ENCODE measurements around the gene ZNF672. TPM values are rescaled to one million over a fixed set of nuclear protein-coding genes. Genes with fewer than 3 reads are reported as not detected.
"Not testable (repeated sequence)": the region's sequence is repeated elsewhere in the genome, so short reads cannot be mapped to it uniquely, and the experiment has no call there.

ZNF672 gene
- total RNA-seq (23.7 TPM), polyA plus RNA-seq (16.8 TPM)
- long read RNA-seq, donor 1, partial matches to known transcripts = 0 of 2 reads
- long read RNA-seq, donor 1, other reads (novel, unspliced or antisense) = 0 of 2 reads
- long read RNA-seq, donor 2, transcript ZNF672-201 (4 exons, 2,989 nt) = major isoform, 18 of 27 reads
- long read RNA-seq, donor 2, partial matches to known transcripts = 8 of 27 reads
- long read RNA-seq, donor 2, other reads (novel, unspliced or antisense) = 0 of 27 reads
- long read RNA-seq, donor 3, transcript ZNF672-201 (4 exons, 2,989 nt) = major isoform, 15 of 16 reads
- long read RNA-seq, donor 3, partial matches to known transcripts = 0 of 16 reads
- long read RNA-seq, donor 3, other reads (novel, unspliced or antisense) = 0 of 16 reads
- long read RNA-seq, donor 4, transcript ZNF672-201 (4 exons, 2,989 nt) = major isoform, 7 of 7 reads
- long read RNA-seq, donor 4, partial matches to known transcripts = 0 of 7 reads
- long read RNA-seq, donor 4, other reads (novel, unspliced or antisense) = 0 of 7 reads
- long read RNA-seq, donor 5, transcript ZNF672-201 (4 exons, 2,989 nt) = major isoform, 18 of 18 reads
- long read RNA-seq, donor 5, partial matches to known transcripts = 0 of 18 reads
- long read RNA-seq, donor 5, other reads (novel, unspliced or antisense) = 0 of 18 reads
- long read RNA-seq, donor 6, transcript ZNF672-201 (4 exons, 2,989 nt) = major isoform, 7 of 7 reads
- long read RNA-seq, donor 6, partial matches to known transcripts = 0 of 7 reads
- long read RNA-seq, donor 6, other reads (novel, unspliced or antisense) = 0 of 7 reads
- long read RNA-seq, donor 7, partial matches to known transcripts = 0 of 2 reads
- long read RNA-seq, donor 7, other reads (novel, unspliced or antisense) = 0 of 2 reads
- long read RNA-seq, donor 8, transcript ZNF672-201 (4 exons, 2,989 nt) = major isoform, 6 of 6 reads
- long read RNA-seq, donor 8, partial matches to known transcripts = 0 of 6 reads
- long read RNA-seq, donor 8, other reads (novel, unspliced or antisense) = 0 of 6 reads
- long read RNA-seq, donor 9, partial matches to known transcripts = 0 of 4 reads
- long read RNA-seq, donor 9, other reads (novel, unspliced or antisense) = 0 of 4 reads
- long read RNA-seq, donor 10, transcript ZNF672-201 (4 exons, 2,989 nt) = major isoform, 12 of 14 reads
- long read RNA-seq, donor 10, partial matches to known transcripts = 0 of 14 reads
- long read RNA-seq, donor 10, other reads (novel, unspliced or antisense) = 0 of 14 reads

GRCh38 chr1:248837781-248838356 lies at the start of gene ZNF672:
ZNF672 (plus strand) TSS chr1:248838224; CDS start chr1:248847275, 9,051 bp downstream.
- WGBS = under 1% methylated on average over 48 of the region's 48 CpGs
- DNase-seq (ENCODE audit: low read depth in 6 of 9, low spot score in 9 of 9) = peak in 8 of 9 donors; percentile 82 to 97 (median 92)
- peak within 1 kb of the TSS; percentile 93 to 99 for H3K27ac ChIP-seq (ENCODE audit: low read depth in 1 of 2, low read length in 1 of 2)

DNA sequence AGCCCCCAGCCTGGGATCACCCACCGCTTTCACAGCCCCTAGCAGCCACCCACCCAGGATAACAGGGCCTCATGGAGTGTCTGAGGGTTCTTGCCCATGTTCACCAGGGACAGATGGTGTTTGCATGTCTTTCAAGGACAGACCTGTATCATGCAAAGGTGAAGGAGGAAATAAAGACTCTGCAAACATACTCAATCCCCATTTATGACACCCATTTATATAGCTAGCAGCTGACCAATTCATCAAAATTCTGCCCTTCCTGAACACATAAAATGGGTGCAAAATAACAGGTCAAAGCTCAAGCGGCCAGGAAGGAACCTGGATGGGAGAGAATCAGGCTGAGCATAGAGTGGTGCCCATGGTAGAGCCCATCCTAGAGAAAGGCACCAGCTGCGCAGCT lies 49.7 kb upstream of the ZNF672 start:
- WGBS = 95% methylated on average over 3 of the region's 3 CpGs
- Histone ChIP-seq H3K9me3 (ENCODE audit: control insufficient read depth in 2 of 2, insufficient read depth in 1 of 2, low read length in 1 of 2) (no peaks in the 10 kb centered on the region), H3K27me3 (ENCODE audit: control insufficient read depth in 2 of 2, insufficient read depth in 1 of 2, low read length in 1 of 2) (no peaks in the 10 kb centered on the region), H3K4me1 (ENCODE audit: control insufficient read depth in 2 of 2, insufficient read depth in 2 of 2, low read length in 2 of 2) (no peaks in the 10 kb centered on the region), H3K4me3 (ENCODE audit: low read length in 2 of 2) (no peak overlapping the region), H3K27ac (ENCODE audit: low read depth in 1 of 2, low read length in 1 of 2) (no peak overlapping the region), H3K36me3 (ENCODE audit: control insufficient read depth in 2 of 2, insufficient read depth in 2 of 2, low read length in 1 of 2) (no peaks in the 10 kb centered on the region)
- no peak for DNase-seq (ENCODE audit: low read depth in 6 of 9, low spot score in 9 of 9)

More at GRCh38 chr1:248837781-248838356, at the start of gene ZNF672:
- peaks cover 4 to 9% of the 10 kb centered on the region in 2 donors for H3K36me3 ChIP-seq (ENCODE audit: control insufficient read depth in 2 of 2, insufficient read depth in 2 of 2, low read length in 1 of 2)
- H3K4me1 ChIP-seq (ENCODE audit: control insufficient read depth in 2 of 2, insufficient read depth in 2 of 2, low read length in 2 of 2) = peaks cover 7 to 28% of the 10 kb centered on the region in 2 donors
- no peaks in the 10 kb centered on the region for H3K27me3 ChIP-seq (ENCODE audit: control insufficient read depth in 2 of 2, insufficient read depth in 1 of 2, low read length in 1 of 2)
- H3K4me3 ChIP-seq (ENCODE audit: low read length in 2 of 2) = peak within 1 kb of the TSS; percentile 80 to 95
- no peaks in the 10 kb centered on the region for H3K9me3 ChIP-seq (ENCODE audit: control insufficient read depth in 2 of 2, insufficient read depth in 1 of 2, low read length in 1 of 2)

- H3K36me3 ChIP-seq (ENCODE audit: control insufficient read depth in 2 of 2, insufficient read depth in 2 of 2, low read length in 1 of 2); DNase-seq (ENCODE audit: low read depth in 6 of 9, low spot score in 9 of 9); H3K27me3 ChIP-seq (ENCODE audit: control insufficient read depth in 2 of 2, insufficient read depth in 1 of 2, low read length in 1 of 2); H3K27ac ChIP-seq (ENCODE audit: low read depth in 1 of 2, low read length in 1 of 2); H3K9me3 ChIP-seq (ENCODE audit: control insufficient read depth in 2 of 2, insufficient read depth in 1 of 2, low read length in 1 of 2); H3K4me1 ChIP-seq (ENCODE audit: control insufficient read depth in 2 of 2, insufficient read depth in 2 of 2, low read length in 2 of 2); H3K4me3 ChIP-seq (ENCODE audit: low read length in 2 of 2): not testable (repeated sequence)
- WGBS = 95% methylated on average over 2 of the region's 2 CpGs
These were observed 48.7 kb upstream of the ZNF672 start for GRCh38 chr1:248789337-248789736.

GRCh38 chr1:248790456-248790855 lies 47.6 kb upstream of the ZNF672 start:
- H3K27me3 ChIP-seq (ENCODE audit: control insufficient read depth in 2 of 2, insufficient read depth in 1 of 2, low read length in 1 of 2) = no peaks in the 10 kb centered on the region
- no peak for DNase-seq (ENCODE audit: low read depth in 6 of 9, low spot score in 9 of 9)
- 94% methylated on average over 5 of the region's 5 CpGs for WGBS
- H3K36me3 ChIP-seq (ENCODE audit: control insufficient read depth in 2 of 2, insufficient read depth in 2 of 2, low read length in 1 of 2) = no peaks in the 10 kb centered on the region
- H3K27ac ChIP-seq (ENCODE audit: low read depth in 1 of 2, low read length in 1 of 2) = no peak overlapping the region
- H3K9me3 ChIP-seq (ENCODE audit: control insufficient read depth in 2 of 2, insufficient read depth in 1 of 2, low read length in 1 of 2) = no peaks in the 10 kb centered on the region
- no peak overlapping the region for H3K4me3 ChIP-seq (ENCODE audit: low read length in 2 of 2)
- no peaks in the 10 kb centered on the region for H3K4me1 ChIP-seq (ENCODE audit: control insufficient read depth in 2 of 2, insufficient read depth in 2 of 2, low read length in 2 of 2)

- no peaks in the 10 kb centered on the region for H3K4me1 ChIP-seq (ENCODE audit: control insufficient read depth in 2 of 2, insufficient read depth in 2 of 2, low read length in 2 of 2)
- no peak overlapping the region for H3K4me3 ChIP-seq (ENCODE audit: low read length in 2 of 2)
- no peaks in the 10 kb centered on the region for H3K27me3 ChIP-seq (ENCODE audit: control insufficient read depth in 2 of 2, insufficient read depth in 1 of 2, low read length in 1 of 2)
- no peaks in the 10 kb centered on the region for H3K36me3 ChIP-seq (ENCODE audit: control insufficient read depth in 2 of 2, insufficient read depth in 2 of 2, low read length in 1 of 2)
- no peak overlapping the region for H3K27ac ChIP-seq (ENCODE audit: low read depth in 1 of 2, low read length in 1 of 2)
- DNase-seq (ENCODE audit: low read depth in 6 of 9, low spot score in 9 of 9) = no peak
- WGBS = 97% methylated on average over 4 of the region's 4 CpGs
- no peaks in the 10 kb centered on the region for H3K9me3 ChIP-seq (ENCODE audit: control insufficient read depth in 2 of 2, insufficient read depth in 1 of 2, low read length in 1 of 2)
These were observed 47.0 kb upstream of the ZNF672 start for GRCh38 chr1:248791010-248791409.

DNA sequence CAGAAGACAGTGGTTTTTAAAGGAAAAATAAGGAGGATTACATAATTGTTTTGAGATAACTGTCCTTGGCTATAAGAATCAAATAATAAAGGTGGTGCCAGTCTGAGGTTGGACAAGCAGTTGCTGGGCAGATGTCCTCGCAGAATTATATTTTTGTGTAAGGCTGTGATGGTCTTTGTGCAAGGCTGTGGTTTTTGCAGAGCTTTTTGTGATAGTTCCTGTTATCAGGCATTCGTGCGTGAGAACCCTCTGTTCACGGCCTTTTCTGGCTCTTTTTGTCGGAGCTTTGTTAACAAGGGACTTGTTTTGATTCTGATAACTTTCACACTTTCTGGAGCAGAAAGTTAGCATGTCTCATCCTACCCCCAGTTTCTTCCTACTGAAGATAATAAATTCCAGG lies 45.7 kb upstream of the ZNF672 start:
- Histone ChIP-seq H3K4me3 (ENCODE audit: low read length in 2 of 2) (no peak overlapping the region), H3K36me3 (ENCODE audit: control insufficient read depth in 2 of 2, insufficient read depth in 2 of 2, low read length in 1 of 2) (no peaks in the 10 kb centered on the region), H3K4me1 (ENCODE audit: control insufficient read depth in 2 of 2, insufficient read depth in 2 of 2, low read length in 2 of 2) (no peaks in the 10 kb centered on the region), H3K27ac (ENCODE audit: low read depth in 1 of 2, low read length in 1 of 2) (no peak overlapping the region), H3K27me3 (ENCODE audit: control insufficient read depth in 2 of 2, insufficient read depth in 1 of 2, low read length in 1 of 2) (no peaks in the 10 kb centered on the region), H3K9me3 (ENCODE audit: control insufficient read depth in 2 of 2, insufficient read depth in 1 of 2, low read length in 1 of 2) (no peaks in the 10 kb centered on the region)
- DNase-seq (ENCODE audit: low read depth in 6 of 9, low spot score in 9 of 9) = no peak
- 95% methylated on average over 5 of the region's 5 CpGs for WGBS

DNA sequence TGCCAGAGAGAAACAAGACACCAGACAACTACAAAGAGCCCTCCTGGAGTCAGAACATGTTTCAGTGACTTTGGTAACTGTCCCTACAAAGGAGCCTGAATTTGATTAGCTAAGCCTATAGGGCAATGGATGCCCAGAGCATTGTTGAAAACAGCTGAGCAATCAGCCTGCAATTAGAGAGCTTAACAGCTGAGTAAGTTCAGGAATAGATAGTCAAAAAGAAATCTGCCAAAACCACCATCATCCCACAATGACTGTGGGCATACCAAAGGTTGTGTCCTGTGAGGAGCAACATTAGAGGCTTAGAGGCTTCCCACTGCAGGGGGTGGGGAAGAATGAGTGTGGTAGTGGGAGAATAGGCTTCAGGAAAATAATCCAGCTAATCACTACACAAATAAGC lies 44.4 kb upstream of the ZNF672 start:
- H3K9me3 ChIP-seq (ENCODE audit: control insufficient read depth in 2 of 2, insufficient read depth in 1 of 2, low read length in 1 of 2) = no peaks in the 10 kb centered on the region
- no peaks in the 10 kb centered on the region for H3K4me1 ChIP-seq (ENCODE audit: control insufficient read depth in 2 of 2, insufficient read depth in 2 of 2, low read length in 2 of 2)
- DNase-seq (ENCODE audit: low read depth in 6 of 9, low spot score in 9 of 9) = no peak
- H3K36me3 ChIP-seq (ENCODE audit: control insufficient read depth in 2 of 2, insufficient read depth in 2 of 2, low read length in 1 of 2) = no peaks in the 10 kb centered on the region
- no peak overlapping the region for H3K27ac ChIP-seq (ENCODE audit: low read depth in 1 of 2, low read length in 1 of 2)
- H3K27me3 ChIP-seq (ENCODE audit: control insufficient read depth in 2 of 2, insufficient read depth in 1 of 2, low read length in 1 of 2) = no peaks in the 10 kb centered on the region
- H3K4me3 ChIP-seq (ENCODE audit: low read length in 2 of 2) = no peak overlapping the region

DNA sequence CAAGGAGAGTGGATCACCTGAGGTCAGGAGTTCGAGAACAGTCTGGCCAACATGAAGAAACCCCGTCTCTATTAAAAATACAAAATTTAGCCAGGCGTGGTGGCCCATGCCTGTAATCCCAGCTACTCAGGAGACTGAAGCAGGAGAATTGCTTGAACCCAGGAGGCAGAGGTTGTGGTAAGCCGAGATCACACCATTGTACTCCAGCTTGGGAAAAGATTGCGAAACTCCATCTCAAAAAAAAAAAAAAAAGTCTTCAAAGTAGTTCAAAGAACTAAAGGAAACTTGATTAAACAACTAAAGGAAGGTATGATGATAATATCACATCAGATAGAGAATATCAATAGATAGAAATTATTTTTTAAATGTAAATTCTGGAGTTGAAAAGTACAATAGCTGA lies 43.4 kb upstream of the ZNF672 start:
- H3K27me3 ChIP-seq (ENCODE audit: control insufficient read depth in 2 of 2, insufficient read depth in 1 of 2, low read length in 1 of 2); H3K36me3 ChIP-seq (ENCODE audit: control insufficient read depth in 2 of 2, insufficient read depth in 2 of 2, low read length in 1 of 2); H3K4me3 ChIP-seq (ENCODE audit: low read length in 2 of 2); DNase-seq (ENCODE audit: low read depth in 6 of 9, low spot score in 9 of 9); H3K27ac ChIP-seq (ENCODE audit: low read depth in 1 of 2, low read length in 1 of 2); H3K9me3 ChIP-seq (ENCODE audit: control insufficient read depth in 2 of 2, insufficient read depth in 1 of 2, low read length in 1 of 2); H3K4me1 ChIP-seq (ENCODE audit: control insufficient read depth in 2 of 2, insufficient read depth in 2 of 2, low read length in 2 of 2): not testable (repeated sequence)
- WGBS = 95% methylated on average over 5 of the region's 5 CpGs
